ENCODE measurements around the gene YIPF1. TPM values are rescaled to one million over a fixed set of nuclear protein-coding genes. Genes with fewer than 3 reads are reported as not detected.
A peak's percentile ranks its signal among the peaks of the same experiment; 100 is the strongest.
"Not testable (repeated sequence)": the region's sequence is repeated elsewhere in the genome, so short reads cannot be mapped to it uniquely, and the experiment has no call there.

The YIPF1 gene
- polyA plus RNA-seq, 4 donors: 18.1 to 37.3 (median 35.2) TPM

DNA sequence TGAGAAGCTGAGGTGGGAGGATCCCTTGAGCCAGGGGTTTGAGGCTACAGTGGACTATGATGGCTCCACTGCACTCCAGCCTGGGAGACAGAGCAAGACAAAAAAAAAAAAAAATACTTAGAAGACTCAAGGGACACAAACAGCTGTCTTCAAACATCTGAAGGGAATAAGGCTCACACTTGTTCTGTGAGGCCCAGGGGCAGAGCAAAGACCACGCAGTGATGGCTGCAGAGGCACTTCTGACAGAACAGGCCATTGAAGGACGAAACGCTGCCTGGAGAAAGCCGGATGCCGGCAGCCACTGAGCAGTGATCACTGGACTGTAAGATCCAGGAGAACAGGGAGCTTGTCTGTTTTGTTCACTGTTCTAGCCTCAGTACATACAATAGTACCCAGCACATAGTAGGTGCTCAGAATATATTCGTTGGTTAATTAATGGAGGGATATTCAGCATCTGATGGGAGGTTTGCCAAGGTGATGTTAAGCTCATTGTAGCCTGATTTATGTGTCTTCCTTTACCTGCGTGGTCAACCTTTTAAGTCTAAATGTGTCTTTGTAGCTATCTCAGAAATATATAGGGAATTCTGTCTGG is 39.4 kb downstream of the YIPF1 start:
- DNase-seq (ENCODE audit: low read depth in 4 of 4, low spot score in 3 of 4): no peak

DNA sequence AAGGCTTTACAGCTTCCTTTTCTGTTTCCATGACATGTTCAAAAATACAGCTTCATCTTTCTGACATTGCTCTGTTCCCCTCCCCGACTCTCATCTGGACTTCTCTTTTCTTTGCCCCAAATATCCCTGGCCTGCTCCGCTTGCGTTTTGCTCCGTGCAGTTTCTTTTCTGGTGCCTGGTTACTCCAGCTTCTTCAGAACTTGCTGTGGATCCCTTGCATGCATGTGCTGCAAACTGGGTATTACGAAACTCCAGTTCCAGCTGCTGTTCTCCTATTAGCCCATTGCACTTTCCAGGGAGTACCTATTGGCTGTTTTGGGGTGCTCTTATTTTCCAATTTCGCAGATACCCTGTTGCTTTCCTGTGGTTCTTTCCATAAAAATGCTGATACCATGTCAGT is 41.6 kb downstream of the YIPF1 start:
- DNase-seq (ENCODE audit: low read depth in 4 of 4, low spot score in 3 of 4): no peak

DNA sequence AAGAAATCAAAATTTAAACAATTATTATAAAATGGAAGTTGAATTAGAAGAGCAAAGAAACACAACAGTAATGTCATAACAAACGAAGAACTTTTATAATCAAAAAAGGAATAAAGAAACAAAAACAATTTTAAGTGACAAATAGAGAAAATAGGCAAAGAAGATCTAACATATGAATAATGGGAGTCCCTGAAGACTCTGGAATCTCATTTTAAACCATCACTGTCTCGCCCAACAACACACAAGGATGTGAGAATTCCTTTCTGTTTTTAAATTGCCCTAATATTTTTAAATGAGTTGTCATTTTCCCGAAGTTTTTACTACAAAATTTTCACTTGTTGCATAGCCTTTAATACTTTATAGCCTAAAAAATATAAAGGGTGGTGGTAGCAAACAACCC is 47.2 kb downstream of the YIPF1 start:
- DNase-seq (ENCODE audit: low read depth in 4 of 4, low spot score in 3 of 4): no peak

DNA sequence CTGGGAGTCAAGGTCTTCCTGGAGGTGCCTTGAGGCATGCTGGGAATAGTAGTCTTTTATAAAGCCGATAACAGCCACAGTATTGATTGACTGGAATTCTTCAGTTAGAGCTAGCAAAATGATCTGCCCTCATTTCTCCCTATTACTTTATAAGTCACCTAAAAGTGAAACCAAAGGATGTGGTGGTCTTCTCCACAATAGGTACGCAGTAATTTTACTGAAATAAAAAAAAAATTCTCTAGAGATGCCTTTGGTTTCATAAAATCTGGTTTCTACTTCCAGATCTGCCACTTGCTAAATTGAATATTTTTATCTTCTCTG is 51.0 kb downstream of the YIPF1 start:
- DNase-seq (ENCODE audit: low read depth in 4 of 4, low spot score in 3 of 4): no peak

DNA sequence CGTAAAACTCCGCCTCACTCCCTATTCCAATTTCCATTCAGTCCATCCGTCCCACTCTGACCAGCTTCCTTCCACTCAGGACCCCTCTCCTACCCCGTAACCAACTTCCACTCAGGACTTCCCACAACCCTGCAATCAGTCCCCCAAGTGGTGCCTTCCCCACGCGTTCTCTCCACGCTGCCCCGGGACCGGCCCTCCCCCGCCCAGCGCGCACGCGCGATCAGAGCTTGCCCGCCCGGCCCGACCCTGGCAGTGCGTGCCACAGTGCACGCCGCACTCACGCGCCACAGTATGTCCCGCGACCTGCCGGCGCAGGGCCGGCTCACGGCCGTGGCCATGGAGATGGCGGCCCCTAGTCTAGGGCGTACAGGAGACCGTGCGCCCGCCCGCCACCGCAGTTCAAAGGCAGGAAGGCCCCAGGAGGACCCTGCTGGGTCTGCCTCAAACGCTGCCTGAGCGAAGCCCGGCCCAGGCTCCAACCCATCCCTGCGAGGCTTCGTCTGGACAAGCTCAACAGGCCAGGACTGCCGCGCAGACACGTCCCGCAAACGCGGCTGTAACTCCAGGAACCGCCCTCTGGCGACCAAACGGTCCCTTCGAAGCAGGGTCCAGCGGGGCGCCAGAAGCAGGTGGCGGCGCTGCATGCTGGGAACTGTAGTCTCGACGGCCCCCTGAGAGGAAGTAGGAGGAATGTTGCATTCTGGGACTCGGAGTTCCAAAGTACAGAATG is 51.5 kb downstream of the YIPF1 start, which contains the start of gene NDC1:
Gene NDC1, minus strand, starts transcription at position 373 of the 730 bp plus-strand sequence. Its CDS starts 35 bp downstream, at position 338.
- peak; percentile 87 to 94 (median 90) for DNase-seq (ENCODE audit: low read depth in 4 of 4, low spot score in 3 of 4)

DNA sequence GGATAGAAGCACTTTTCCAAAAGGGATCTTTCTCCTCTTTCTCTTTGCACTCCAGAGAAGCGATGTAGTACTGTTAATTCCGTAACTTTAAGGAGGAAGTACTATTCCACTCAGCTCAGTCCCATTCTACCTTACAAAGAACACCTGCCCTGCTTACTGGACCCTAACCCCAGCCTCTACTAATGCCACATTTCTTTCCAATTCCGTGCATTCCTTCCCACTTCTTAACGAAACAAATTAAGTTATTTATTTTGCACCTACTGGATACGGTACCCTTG is 52.0 kb downstream of the YIPF1 start:
- DNase-seq (ENCODE audit: low read depth in 4 of 4, low spot score in 3 of 4): peak in 1 of 4 donors; percentile 12

DNA sequence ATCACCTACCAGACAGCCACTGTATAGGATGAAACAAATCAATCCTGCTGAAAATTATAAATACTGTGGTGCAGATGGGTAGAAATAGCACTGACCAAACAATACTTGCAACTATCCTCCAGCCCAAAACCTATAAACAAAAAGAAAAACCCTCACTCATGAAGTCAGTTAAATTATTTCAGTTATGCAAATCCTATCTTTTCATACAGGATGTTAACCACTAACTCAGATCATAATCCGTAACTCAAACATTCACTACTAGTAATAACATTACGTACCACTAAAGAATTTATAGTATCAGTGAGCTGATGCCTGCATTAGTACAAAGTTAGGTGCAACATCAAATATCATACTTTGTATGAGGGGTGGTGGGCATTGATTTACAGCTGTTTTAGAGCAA is 54.1 kb downstream of the YIPF1 start:
- no peak for DNase-seq (ENCODE audit: low read depth in 4 of 4, low spot score in 3 of 4)

DNA sequence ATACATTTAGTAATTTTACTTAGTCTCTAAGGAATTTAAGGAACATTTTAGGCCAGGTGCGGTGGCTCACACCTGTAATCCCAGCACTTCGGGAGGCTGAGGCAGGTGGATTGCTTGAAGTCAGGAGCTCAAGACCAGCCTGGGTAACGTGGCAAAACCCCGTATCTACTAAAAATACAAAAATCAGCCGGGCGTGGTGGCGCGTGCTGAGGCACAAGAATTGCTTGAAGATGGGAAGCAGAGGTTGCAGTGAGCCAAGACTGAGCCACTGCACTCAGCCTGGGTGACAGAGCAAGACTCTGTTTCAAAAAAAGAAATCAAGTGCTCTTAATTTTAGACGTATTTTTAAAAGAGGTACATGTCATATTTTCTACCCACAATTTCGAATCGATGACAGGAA is 54.8 kb downstream of the YIPF1 start:
- no peak for DNase-seq (ENCODE audit: low read depth in 4 of 4, low spot score in 3 of 4)

DNA sequence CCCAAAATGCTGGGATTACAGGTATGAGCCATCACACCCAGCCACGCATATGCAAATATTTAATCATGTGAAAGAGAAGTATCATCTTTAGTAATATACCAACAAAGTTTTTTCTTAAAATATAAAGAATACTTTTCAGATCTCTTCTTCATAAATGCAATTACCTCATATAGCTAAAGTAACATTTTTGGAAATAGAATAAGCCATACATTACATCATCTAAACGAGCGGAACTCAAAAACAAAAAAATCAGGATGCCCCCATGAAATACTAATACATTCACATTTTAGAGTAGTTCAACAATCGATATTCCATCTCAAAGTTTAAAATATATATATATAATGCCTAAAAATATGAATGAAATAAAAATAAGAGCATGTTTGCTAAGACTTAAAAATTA is 56.2 kb downstream of the YIPF1 start:
- DNase-seq (ENCODE audit: low read depth in 4 of 4, low spot score in 3 of 4): no peak

DNA sequence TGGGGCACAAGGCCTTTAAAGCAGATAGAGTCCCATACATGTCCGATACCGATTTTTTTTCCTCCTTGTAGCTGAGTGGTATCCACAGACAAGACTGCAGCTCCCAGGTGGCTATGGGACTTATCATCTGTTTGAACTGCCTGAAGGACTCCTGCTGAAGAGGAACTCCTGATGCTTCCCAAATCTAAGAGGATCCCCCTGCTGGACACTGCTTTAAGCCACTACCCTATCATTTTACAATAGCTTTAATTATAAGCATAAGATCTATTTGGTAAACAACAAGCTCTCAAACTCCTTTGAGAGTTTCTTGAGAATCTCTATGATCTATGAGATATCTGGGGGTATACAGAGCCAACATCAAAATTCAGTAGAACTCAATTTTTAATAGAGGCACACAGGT is 63.2 kb downstream of the YIPF1 start:
- DNase-seq (ENCODE audit: low read depth in 4 of 4, low spot score in 3 of 4): no peak

DNA sequence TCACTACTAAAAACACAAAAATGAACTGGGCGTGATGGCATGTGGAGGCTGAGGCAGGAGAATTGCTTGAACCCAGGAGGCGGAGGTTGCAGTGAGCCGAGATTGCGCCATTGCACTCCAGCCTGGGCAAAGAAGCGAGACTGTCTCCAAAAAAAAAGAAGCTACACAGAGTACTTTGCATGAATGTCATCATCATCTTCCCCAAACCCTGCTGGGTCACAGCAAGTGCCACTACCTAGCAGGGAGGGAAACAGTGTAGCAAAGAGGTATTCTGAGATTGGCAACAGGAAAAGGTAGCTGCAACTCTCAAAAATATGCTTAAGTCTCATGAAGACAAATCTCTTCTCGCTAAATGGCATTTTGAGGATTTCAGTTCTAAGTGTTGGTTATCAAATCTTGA is 64.3 kb downstream of the YIPF1 start:
- DNase-seq (ENCODE audit: low read depth in 4 of 4, low spot score in 3 of 4): no peak

DNA sequence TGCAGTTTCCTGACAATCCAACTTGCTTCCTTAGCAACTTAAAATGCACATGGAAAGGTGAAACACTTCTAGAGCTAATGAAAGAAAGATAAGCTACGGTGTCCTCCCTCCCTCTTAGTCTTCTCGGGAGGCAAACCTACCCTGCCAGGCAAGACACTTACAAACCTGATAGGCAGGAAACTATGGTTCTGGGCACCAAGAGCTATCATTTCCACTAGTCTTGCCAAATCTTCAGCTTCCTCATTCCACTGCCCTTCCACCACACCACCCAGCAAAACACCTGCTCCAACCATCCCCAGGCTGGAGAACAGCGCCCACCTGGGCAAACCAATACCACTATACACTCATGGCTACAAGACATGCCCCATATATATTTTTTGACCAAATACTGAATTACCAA is 66.7 kb downstream of the YIPF1 start:
- no peak for DNase-seq (ENCODE audit: low read depth in 4 of 4, low spot score in 3 of 4)

DNA sequence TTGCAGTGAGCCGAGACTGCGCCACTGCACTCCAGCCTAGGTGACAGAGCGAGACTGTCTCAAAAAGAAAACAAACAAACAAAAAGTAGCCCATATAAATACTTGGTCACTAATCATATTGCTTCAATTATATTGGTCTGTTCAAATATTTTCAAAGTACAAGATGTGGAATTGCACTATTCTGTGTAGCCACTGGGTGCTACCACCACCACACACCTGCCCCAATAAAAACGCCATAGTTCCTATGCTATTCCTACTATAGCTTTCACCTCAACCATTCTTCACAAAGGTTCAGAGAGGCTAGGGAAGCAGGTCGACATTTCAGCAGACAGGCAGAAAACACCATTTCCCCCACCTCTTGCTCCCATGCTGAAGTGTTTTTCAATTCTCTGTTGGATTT is 68.2 kb downstream of the YIPF1 start:
- no peak for DNase-seq (ENCODE audit: low read depth in 4 of 4, low spot score in 3 of 4)

DNA sequence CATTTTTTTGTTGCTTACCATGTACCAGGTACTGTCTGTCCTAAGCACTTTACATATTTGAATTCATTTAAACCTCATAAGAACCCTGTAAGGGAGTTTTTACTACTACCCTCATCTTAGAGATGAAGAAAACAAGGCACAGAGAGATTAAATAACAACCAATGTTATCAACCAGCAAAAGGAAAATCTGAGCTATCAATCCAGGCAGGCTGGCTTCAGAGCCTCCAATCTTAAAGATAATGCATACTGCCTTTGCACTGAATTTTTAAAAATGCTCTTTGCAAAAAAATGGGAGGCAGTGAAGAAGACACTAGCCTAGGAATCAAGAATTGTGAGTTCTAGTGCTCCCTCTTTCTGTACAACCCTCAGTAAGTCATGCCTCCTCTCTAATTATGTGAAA is 70.2 kb downstream of the YIPF1 start:
- DNase-seq (ENCODE audit: low read depth in 4 of 4, low spot score in 3 of 4): no peak

DNA sequence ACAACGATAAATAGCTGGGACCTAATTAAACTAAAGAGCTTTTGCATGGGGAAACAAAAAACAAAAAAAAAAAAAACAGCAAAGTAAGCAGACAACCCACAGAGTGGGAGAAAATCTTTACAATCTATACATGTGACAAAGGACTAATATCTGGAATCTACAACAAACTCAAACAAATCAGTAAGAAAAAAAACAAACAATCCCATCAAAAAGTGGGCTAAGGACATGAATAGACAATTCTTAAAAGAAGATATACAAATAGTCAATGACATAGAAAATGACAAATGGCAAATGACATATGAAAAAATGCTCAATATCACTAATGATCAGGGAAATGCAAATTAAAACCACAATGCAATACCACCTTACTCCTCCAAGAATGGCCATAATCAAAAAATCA is 73.0 kb downstream of the YIPF1 start:
- DNase-seq (ENCODE audit: low read depth in 4 of 4, low spot score in 3 of 4): not testable (repeated sequence)

DNA sequence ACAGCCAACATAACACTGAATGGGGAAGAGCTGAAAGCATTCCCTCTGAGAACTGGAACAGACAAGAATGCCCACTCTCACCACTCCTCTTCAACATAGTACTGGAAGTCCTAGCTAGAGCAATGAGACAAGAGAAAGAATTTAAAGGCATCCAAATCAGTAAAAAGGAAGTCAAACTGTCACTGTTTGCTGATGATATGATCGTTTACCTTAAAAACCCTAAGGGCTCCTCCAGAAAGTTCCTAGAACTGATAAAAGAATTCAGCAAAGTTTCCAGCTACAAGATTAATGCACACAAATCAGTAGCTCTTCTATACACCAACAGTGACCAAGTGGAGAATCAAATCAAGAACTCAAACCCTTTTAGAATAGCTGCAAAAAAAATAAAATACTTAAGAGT is 74.1 kb downstream of the YIPF1 start:
- not testable (repeated sequence) for DNase-seq (ENCODE audit: low read depth in 4 of 4, low spot score in 3 of 4)

DNA sequence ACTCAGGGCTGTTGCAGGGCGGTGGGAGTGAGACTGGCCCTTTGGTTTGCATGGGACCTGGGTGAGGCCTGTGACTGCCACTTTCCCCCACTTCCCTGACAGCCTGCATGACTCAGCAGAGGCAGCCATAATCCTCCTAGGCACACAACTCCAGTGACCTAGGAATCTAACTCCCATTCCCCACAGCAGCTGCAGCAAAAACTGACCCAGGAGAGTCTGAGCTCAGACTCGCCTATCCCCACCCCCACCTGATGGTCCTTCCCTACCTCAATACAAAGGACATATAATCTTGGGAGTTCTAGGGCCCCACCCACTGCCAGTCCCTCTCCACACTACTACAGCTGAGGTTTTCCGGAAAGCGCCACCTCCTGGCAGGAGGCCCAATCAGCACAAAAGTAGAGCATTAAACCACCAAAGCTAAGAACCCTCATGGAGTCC is 78.2 kb downstream of the YIPF1 start:
- no peak for DNase-seq (ENCODE audit: low read depth in 4 of 4, low spot score in 3 of 4)

DNA sequence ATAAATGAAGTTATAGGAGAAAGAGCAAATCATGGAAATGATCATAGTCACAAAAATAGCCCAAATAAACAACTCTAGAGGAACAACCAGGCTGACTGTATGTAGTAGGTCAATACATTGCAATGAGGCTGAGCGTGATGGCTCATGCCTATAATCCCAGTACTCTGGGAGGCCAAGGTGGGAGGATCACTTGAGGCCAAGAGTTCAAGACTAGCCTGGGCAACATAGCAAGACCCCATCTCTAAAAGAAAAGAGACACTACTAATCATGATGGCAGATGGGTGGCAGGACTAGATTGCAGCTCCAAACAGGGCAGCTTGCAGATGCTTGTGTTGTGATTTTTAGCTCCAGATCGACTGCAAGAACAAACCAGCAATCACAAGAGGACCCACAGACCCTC is 79.1 kb downstream of the YIPF1 start:
- DNase-seq (ENCODE audit: low read depth in 4 of 4, low spot score in 3 of 4): no peak

DNA sequence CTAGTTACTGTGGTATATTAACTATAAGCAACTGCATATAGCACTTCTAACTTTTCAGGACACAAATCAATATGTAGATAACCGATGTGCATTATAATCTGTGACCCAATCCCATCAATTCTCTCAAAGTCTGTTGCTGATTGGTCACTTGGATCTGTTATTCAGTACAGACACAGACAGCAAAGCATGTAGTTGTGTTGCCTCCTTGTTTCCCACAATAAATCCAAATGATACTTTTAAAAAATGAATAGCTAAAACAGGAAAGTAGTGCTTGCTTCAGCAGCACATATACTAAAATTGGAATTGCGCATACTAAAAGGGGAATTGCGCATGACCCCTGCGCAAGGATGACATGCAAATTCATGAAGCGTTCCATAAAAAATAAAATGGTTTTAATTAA is 79.6 kb downstream of the YIPF1 start:
- no peak for DNase-seq (ENCODE audit: low read depth in 4 of 4, low spot score in 3 of 4)

DNA sequence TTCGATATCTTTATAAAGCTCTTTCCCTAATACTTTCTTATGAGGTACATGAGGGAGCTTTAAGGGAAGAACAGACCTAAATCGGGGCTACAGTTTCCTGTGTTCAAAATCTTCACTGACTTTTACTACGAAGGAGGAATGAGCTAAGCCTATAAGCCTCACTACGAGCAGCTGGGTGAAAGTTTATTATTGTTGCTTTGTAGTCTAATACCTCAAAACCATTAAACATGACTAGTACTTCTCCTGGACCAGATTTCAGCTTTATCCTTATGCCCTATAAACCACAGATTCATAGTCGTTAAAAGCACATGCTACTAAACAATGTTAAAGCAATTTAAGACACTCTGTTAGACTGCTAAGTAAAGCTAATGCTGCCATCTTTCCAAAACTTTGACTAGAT is 81.7 kb downstream of the YIPF1 start:
- no peak for DNase-seq (ENCODE audit: low read depth in 4 of 4, low spot score in 3 of 4)

DNA sequence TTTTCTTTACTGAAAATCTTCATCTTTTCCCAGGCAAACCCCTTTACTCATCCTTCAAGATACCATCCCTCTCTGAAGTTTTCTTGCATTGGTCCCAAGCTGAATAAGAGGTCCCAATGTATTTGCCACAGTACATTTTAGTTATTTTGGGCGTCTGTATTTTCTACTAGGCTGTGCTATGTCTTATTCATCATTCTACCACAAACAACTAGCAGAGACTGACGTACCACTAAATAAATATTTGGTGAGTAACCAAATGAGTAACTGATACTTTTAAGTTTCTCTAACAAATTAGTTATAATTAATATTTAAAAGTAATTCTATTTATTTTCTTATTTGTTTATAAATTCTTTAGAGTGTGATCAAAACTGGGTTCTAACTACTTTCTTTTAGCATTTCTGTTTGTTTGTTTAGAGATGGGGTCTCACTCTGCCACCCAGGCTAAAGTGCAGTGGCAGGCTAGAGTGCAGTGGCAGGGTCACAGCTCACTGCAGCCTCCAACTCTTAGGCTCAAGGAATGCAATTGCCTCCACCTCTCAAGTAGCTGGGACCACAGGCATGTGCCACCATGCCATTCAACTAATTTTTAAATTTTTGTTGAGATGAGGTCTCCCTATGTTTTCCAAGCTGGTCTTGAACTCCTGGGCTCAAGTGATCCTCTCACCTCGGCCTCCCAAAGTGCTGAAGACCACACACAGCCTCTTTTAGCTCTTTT is 84.6 kb downstream of the YIPF1 start:
- no peak for DNase-seq (ENCODE audit: low read depth in 4 of 4, low spot score in 3 of 4)

DNA sequence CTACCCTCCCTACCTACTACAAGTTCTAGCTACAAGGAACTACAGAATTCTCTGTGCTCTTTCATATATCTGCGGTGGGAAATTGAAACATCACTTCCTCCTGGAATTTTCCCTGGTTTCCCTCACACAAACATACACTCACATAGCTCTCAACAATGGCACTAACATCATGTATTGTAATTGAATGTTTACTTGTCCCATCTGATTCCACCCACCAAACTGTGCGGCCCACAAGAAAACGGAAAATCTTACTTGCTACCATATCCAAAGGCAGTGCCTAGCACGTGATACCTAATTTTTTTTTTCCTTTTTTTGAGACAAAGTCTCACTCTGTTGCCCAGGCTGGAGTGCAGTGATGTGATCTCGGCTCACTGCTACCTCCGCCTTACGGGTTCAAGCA is 85.4 kb downstream of the YIPF1 start:
- DNase-seq (ENCODE audit: low read depth in 4 of 4, low spot score in 3 of 4): no peak

Data from left renal pelvis (tissue), 4 donors.